C4-2B (cell line): ENCODE measurements around the gene PRR12.

Experiments
- H3K27ac ChIP-seq: fragments of 450-650 bp; 2 replicates; pipeline ENCODE4 v1.5.1; 2017
- CTCF ChIP-seq: fragments of 450-650 bp; conservative IDR thresholded peaks from 2 replicates; pipeline ENCODE4 v1.5.1; 2017; ENCODE audit warnings: mild to moderate bottlenecking
- ZFX ChIP-seq: fragments of 450-650 bp; IDR thresholded peaks from 2 replicates; pipeline ENCODE4 v1.6.1; 2017

The PRR12 gene

DNA sequence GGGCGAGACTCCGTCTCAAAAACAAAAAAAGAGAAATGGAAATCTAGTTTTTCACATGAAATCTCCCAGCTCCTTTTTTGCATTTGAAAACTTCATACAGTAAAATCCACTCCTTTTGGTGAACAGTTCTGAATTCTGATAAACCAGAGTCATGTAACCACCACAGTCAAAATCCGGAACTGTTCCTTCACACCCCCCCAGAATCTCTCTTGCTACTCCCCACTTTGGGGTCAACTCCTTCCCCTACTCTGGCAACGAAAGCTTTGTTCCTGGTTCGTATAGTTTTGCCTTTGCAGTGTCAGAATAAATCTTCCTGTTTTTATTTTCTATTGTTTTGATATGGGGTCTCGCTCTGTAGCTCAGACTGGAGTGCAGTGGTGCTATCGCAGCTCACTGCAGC is 39.5 kb upstream of the PRR12 start:
- TF ChIP-seq ZFX (no peak), CTCF (no peak)
- H3K27ac ChIP-seq: no peak overlapping the region

GRCh38 chr19:49552749-49553148 is 38.2 kb upstream of the PRR12 start:
- no peak overlapping the region for H3K27ac ChIP-seq
- no peak for TF ChIP-seq ZFX

- TF ChIP-seq CTCF: no peak
- no peak for TF ChIP-seq ZFX
- H3K27ac ChIP-seq: no peak overlapping the region
Observed at GRCh38 chr19:49553451-49554271, 37.3 kb upstream of the PRR12 start.

DNA sequence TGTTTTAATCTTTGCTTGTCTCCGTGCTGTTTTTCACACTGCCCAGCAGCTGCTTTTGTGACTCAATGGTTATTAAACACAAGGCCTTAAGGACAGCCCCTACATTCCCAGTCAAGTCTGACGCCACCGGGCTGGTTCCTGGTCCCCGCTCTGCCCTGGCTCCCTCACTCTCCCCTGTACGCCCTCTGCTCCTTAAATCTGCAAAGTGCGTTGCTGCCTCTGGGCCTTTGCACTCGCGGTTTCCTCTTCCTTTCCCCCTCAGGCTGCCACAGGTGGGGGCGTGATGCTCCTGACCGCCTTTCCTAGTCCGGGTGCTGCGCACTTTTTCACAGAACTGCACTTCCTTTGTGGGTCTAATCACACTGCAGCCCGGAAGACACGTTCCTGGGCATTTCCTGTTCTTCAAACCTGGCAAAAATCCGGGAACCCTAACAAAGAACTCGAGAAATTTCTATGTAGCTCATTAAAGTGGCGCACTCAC is 36.2 kb upstream of the PRR12 start:
- no peak overlapping the region for H3K27ac ChIP-seq
- TF ChIP-seq ZFX: no peak
- no peak for TF ChIP-seq CTCF

GRCh38 chr19:49555600-49556411 is 35.2 kb upstream of the PRR12 start:
- no peak overlapping the region for H3K27ac ChIP-seq
- TF ChIP-seq CTCF: no peak

DNA sequence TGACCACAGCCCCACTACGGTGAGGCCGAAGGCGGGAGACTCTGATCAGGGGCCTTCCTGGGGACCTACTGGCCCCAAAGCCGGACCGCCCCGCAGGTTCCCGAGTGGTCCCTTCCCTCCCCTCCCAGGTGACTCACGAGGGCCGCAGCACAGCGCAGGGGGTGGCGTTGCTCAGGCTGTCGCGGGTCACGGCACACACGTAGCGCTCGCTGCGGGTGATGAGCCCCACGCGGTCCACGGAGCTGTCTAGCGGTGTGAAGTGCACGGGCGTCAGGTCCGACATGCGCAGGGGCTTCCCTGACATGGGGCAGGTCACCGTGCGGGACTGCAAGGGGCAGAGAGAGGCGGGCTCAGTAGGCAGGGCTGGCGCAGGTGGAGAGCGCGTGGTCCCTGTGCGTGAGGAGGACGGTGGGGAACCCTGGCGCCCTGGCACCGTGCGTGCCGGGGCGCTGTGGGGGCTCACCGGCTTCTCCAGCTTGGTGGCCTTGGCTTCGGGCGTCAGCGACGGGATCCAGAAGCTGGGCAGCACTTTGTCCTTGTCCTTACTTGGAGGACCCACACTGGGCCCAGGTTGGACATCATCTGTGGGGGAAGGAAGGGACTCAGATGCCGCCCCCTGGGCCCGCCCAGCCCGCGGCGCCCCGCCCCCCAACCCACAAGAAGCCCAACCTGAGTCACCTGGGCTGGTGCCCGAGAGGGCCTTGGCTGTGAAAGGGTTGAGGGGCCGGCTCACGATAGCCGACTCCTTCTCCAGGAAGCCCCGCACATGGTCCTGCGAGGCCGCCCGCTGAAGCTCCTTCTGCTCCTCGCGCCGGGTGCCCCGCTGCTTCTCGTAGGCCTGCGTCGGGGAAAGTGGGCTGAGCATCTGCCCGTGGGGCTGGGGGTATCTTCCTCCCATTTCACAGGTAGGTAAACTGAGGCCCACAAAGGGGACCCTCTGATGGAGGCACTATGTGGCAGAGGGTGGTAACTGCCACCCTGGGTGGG is 34.3 kb upstream of the PRR12 start:
- TF ChIP-seq ZFX (no peak), CTCF (no peak)
- H3K27ac ChIP-seq: no peak overlapping the region

GRCh38 chr19:49557641-49558325 is 33.2 kb upstream of the PRR12 start:
- H3K27ac ChIP-seq: no peak overlapping the region
- TF ChIP-seq CTCF: no peak
- no peak for TF ChIP-seq ZFX
